NCI-H524 treated with DMSO at 0.1 percent for 48 hours (cell line): ENCODE results near the gene SOCS2.

Experiments used
- DNase-seq: peaks from one replicate; lab custom pipeline; 2025; lab: John Stamatoyannopoulos, UW

Gene SOCS2

GRCh38 chr12:93567174-93567573 lies 5.3 kb upstream of the SOCS2 start:
- DNase-seq, result no peak

- no peak for DNase-seq
Measured at GRCh38 chr12:93568091-93568490, 4.4 kb upstream of the SOCS2 start.

GRCh38 chr12:93569301-93569655 lies 3.2 kb upstream of the SOCS2 start:
- DNase-seq, result no peak

- peak; percentile 18 for DNase-seq
Measured at GRCh38 chr12:93569656-93570551, 2.6 kb upstream of the SOCS2 start.

GRCh38 chr12:93570552-93571364 lies 1.7 kb upstream of the SOCS2 start:
- DNase-seq, result peak; percentile 56

- DNase-seq, result peak; percentile 26
Measured at GRCh38 chr12:93571365-93571924, 1.0 kb upstream of the SOCS2 start.

GRCh38 chr12:93572712-93573551 lies 457 bp downstream of the SOCS2 start:
- DNase-seq, result no peak

GRCh38 chr12:93573552-93574223 lies 1.2 kb downstream of the SOCS2 start:
- no peak for DNase-seq

- no peak for DNase-seq
Measured at GRCh38 chr12:93577222-93577621, 4.7 kb downstream of the SOCS2 start.

- no peak for DNase-seq
Measured at GRCh38 chr12:93578221-93578620, 5.7 kb downstream of the SOCS2 start.

GRCh38 chr12:93580682-93581081 lies 8.2 kb downstream of the SOCS2 start:
- no peak for DNase-seq

GRCh38 chr12:93581370-93581769 lies 8.9 kb downstream of the SOCS2 start:
- DNase-seq, result no peak

GRCh38 chr12:93582351-93582750 lies 9.9 kb downstream of the SOCS2 start:
- no peak for DNase-seq

GRCh38 chr12:93583627-93584392 lies 11.3 kb downstream of the SOCS2 start:
- DNase-seq, result no peak

- no peak for DNase-seq
Measured at GRCh38 chr12:93585247-93585646, 12.8 kb downstream of the SOCS2 start.

GRCh38 chr12:93587611-93588010 lies 15.1 kb downstream of the SOCS2 start:
- no peak for DNase-seq

- DNase-seq, result no peak
Measured at GRCh38 chr12:93589081-93589480, 16.6 kb downstream of the SOCS2 start.

GRCh38 chr12:93591137-93591868 lies 18.8 kb downstream of the SOCS2 start:
- DNase-seq, result no peak

GRCh38 chr12:93592641-93593406 lies 20.3 kb downstream of the SOCS2 start:
- DNase-seq, result no peak
